Fibroblast of the aortic adventitia (primary cell): Measurements from ENCODE around the gene GRIK2. TPM values are rescaled to one million over a fixed set of nuclear protein-coding genes. Genes with fewer than 3 reads are reported as not detected.

ENCODE experiments used
- DNase-seq: peaks from one replicate; pipeline ENCODE4 v3.0.0-alpha.2; 2010; ENCODE audit warnings: low read depth
- H3K4me3 ChIP-seq: 2 replicates; pipeline ENCODE4 v1.5.1; 2011; ENCODE audit warnings: low read depth, mild to moderate bottlenecking, control low read depth, low read length, moderate library complexity
- CTCF ChIP-seq: IDR thresholded peaks from 2 replicates; pipeline ENCODE4 v1.5.1; 2011; ENCODE audit warnings: mild to moderate bottlenecking, low read length, control low read depth, inconsistent platforms; ENCODE audit not compliant: insufficient read depth
- total RNA-seq: library from RNA; depleted of rRNA; stranded (reverse); fragments of >200 nt; gene quantifications from 2 replicates; pipeline ENCODE4 v1.2.3, GENCODE V29; 2012; ENCODE audit warnings: low replicate concordance

The GRIK2 gene
- total RNA-seq, 1 donor: 8.9 TPM

DNA sequence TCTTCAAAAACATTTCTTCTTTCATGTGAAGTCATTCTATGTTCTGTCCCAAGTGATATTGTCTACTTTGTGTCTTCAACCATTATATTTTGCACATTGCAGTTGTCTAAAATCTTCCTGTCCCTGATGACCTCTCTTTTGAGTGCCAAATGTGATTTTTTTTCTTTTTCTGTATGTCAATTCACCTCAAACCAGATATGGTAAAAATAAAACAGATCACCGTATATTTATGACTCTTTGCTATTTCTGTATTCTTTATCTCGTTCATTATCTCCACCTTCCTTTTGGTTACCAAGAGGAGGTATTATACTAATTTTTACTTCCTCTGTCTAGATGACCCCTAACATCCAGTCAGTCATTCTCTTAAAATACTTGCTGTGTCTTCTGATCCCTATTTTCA lies 165.2 kb downstream of the GRIK2 start:
- no peak overlapping the region for H3K4me3 ChIP-seq
- no peak for TF ChIP-seq CTCF
- DNase-seq: no peak

GRCh38 chr6:101572627-101573026 lies 179.1 kb downstream of the GRIK2 start:
- DNase-seq: no peak

DNA sequence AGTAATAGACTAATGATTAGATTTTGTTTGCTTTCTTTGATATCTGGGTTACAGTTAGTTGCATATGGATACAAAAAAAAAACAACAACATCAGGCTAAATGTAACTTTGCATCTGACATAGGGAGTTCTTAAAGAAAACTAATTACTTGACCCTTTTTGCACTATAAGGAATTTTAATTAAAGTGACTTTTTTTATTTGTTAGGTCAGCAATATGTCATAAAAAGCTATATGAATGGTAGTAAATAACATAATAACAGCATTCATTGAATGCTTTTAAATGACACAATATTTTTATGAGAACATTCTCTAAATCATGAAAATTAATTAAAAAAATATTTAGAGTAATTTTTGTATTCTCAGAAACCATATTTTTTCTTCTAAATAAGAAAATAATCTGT lies 183.6 kb downstream of the GRIK2 start:
- no peak for TF ChIP-seq CTCF
- no peak overlapping the region for H3K4me3 ChIP-seq
- no peak for DNase-seq

More at GRCh38 chr6:101572627-101573026, 179.1 kb downstream of the GRIK2 start:
- no peak for TF ChIP-seq CTCF
- H3K4me3 ChIP-seq: no peak overlapping the region

DNA sequence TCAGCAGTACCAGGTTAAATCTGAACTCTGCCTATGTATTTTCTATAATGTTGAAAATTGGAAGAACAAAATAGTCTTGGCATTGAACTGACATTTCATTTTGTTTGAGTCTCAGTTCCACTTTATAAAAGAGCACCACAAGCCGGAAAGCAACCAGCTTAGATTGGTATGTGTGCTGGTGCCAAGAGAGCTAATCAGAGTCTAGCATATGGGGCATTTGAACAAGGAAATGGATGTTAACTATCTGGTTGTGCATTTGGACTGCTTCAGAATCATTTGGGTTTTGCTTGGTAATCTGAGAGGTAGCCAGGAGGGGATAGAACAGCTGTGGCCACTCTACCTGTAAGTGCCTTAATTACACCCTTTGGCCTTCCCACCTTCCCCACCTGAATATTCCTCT lies 184.8 kb downstream of the GRIK2 start:
- DNase-seq: no peak
- no peak overlapping the region for H3K4me3 ChIP-seq
- TF ChIP-seq CTCF: no peak

DNA sequence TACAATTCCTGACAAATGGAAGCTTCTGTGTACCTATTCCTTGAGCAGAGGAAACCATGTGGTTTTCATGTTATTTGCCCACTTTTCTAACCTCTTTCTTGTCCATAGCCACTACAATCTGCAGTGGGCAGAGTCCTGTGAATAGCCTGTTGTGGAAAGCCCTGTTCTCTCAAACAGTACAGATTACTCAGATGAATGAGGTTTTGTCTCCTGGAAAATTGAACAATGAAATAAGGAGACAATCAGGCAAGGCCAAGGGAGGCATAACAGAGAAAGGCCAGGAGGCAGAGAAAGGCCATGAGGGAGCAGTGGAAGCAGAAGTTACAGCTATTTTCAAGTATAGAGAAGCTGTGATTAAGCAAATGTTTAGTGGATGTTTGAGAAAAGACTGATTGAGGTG lies 189.3 kb downstream of the GRIK2 start:
- no peak for TF ChIP-seq CTCF
- DNase-seq: no peak
- H3K4me3 ChIP-seq: no peak overlapping the region

DNA sequence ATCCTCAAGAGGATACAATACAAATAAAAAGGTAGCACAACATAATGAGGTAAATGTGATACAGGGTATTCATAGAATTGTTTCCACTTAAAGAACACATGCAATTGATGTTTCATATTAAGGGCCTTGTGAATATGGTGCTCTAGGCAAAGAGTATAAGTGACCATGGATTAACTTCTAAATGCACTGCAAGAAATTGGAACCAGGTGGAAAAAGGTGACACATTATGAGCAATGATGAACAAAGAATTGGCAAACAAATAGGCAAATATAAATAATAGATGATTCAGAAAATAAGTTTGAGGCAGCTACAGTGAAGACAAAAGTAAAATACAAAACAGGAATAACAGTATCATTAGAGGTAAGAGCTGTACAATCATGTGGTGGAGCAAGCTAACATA lies 192.0 kb downstream of the GRIK2 start:
- peak; percentile 2 for DNase-seq
- TF ChIP-seq CTCF: no peak
- H3K4me3 ChIP-seq: no peak overlapping the region

DNA sequence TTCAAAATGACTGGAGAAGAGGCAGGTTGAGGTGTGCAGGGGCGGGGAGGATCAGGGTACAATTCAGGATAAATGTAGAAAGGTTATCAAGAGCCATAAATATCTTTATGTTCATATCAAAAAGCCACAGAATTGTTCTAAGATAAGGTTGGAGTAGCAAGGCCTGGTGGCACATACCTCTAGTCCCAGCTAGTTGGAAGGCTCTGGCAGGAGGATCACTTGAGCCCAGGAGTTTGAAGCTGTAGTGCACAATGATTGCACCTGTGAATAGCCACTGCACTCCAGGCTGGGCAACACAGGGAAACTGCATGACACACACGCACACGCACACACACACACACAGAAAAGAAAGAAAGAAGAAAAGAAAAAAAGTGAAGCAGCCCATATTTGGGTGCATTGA lies 194.8 kb downstream of the GRIK2 start:
- H3K4me3 ChIP-seq: no peak overlapping the region
- TF ChIP-seq CTCF: no peak
- no peak for DNase-seq
